OCI-LY1 (cell line): ENCODE results near the gene PSORS1C2.

Experiments
- H2AFZ ChIP-seq: fragments of 200-600 bp; sonication (generic), shearing (Covaris generic); 2 replicates; pipeline ENCODE4 v1.6.0; 2014; ENCODE audit warnings: antibody characterized with exemption, mild to moderate bottlenecking, low read length
- H3F3A ChIP-seq: fragments of 200-600 bp; sonication (generic), shearing (Covaris generic); 2 replicates; pipeline ENCODE4 v1.6.0; 2014; ENCODE audit warnings: mild to moderate bottlenecking, antibody characterized with exemption, low read length, moderate library complexity; ENCODE audit not compliant: insufficient read depth
- H3K27ac ChIP-seq: fragments of 200-600 bp; sonication (generic); 2 replicates; pipeline ENCODE4 v1.5.1; 2014; ENCODE audit warnings: low read length, mixed run types, mild to moderate bottlenecking, low read depth; ENCODE audit not compliant: poor library complexity, severe bottlenecking
- H3K27me3 ChIP-seq: fragments of 200-600 bp; sonication (generic); 2 replicates; pipeline ENCODE4 v1.6.0; 2014; ENCODE audit warnings: antibody characterized with exemption, mild to moderate bottlenecking, low read length, moderate library complexity; ENCODE audit not compliant: insufficient read depth
- H3K36me3 ChIP-seq: fragments of 200-600 bp; sonication (generic); 2 replicates; pipeline ENCODE4 v1.6.1; 2014; ENCODE audit warnings: mild to moderate bottlenecking, antibody characterized with exemption, low read length, moderate library complexity, mixed read lengths; ENCODE audit not compliant: insufficient read depth
- H3K4me1 ChIP-seq: fragments of 200-600 bp; sonication (generic); 2 replicates; pipeline ENCODE4 v1.5.1; 2014; ENCODE audit warnings: mild to moderate bottlenecking, low read length, moderate library complexity; ENCODE audit not compliant: insufficient read depth, severe bottlenecking
- H3K4me2 ChIP-seq: fragments of 200-600 bp; sonication (generic), shearing (Covaris generic); 2 replicates; pipeline ENCODE4 v1.6.1; 2014; ENCODE audit warnings: low read length
- H3K4me3 ChIP-seq: fragments of 200-600 bp; sonication (generic); 2 replicates; pipeline ENCODE4 v1.5.1; 2014; ENCODE audit warnings: low read length, low read depth, mild to moderate bottlenecking, mixed read lengths; ENCODE audit not compliant: poor library complexity, severe bottlenecking
- H3K79me2 ChIP-seq: fragments of 200-600 bp; shearing (Covaris generic); 2 replicates; pipeline ENCODE4 v1.6.1; 2016; ENCODE audit warnings: mixed run types, low read length, mixed read lengths; ENCODE audit not compliant: insufficient read depth
- H3K9ac ChIP-seq: fragments of 200-600 bp; sonication (generic), shearing (Covaris generic); 2 replicates; pipeline ENCODE4 v1.6.1; 2014; ENCODE audit warnings: mild to moderate bottlenecking, low read length, mixed read lengths
- H3K9me2 ChIP-seq: fragments of 200-600 bp; sonication (generic), shearing (Covaris generic); 2 replicates; pipeline ENCODE4 v1.6.1; 2014; ENCODE audit warnings: low read depth, mild to moderate bottlenecking, low read length, mixed read lengths
- H3K9me3 ChIP-seq: fragments of 200-600 bp; shearing (Covaris generic); 2 replicates; pipeline ENCODE4 v1.6.1; 2014; ENCODE audit warnings: low read length, mixed read lengths
- H4K20me1 ChIP-seq: fragments of 200-600 bp; sonication (generic), shearing (Covaris generic); 2 replicates; pipeline ENCODE4 v1.6.0; 2016; ENCODE audit warnings: mild to moderate bottlenecking, low read length; ENCODE audit not compliant: insufficient read depth
- EZH2 ChIP-seq: fragments of 200-600 bp; sonication (generic), shearing (Covaris generic); IDR thresholded peaks from 2 replicates; pipeline ENCODE4 v1.8.0; 2017; ENCODE audit warnings: borderline replicate concordance, mixed run types, mild to moderate bottlenecking, antibody characterized with exemption, low read length, moderate library complexity, mixed read lengths
- TF ChIP-seq, protein P1 (sequence below): fragments of 200-600 bp; sonication (generic), shearing (Covaris generic); IDR thresholded peaks from 2 replicates; pipeline ENCODE4 v1.5.1; 2017; ENCODE audit warnings: mild to moderate bottlenecking, antibody characterized with exemption, low read length, moderate library complexity, mixed read lengths

Gene PSORS1C2

DNA sequence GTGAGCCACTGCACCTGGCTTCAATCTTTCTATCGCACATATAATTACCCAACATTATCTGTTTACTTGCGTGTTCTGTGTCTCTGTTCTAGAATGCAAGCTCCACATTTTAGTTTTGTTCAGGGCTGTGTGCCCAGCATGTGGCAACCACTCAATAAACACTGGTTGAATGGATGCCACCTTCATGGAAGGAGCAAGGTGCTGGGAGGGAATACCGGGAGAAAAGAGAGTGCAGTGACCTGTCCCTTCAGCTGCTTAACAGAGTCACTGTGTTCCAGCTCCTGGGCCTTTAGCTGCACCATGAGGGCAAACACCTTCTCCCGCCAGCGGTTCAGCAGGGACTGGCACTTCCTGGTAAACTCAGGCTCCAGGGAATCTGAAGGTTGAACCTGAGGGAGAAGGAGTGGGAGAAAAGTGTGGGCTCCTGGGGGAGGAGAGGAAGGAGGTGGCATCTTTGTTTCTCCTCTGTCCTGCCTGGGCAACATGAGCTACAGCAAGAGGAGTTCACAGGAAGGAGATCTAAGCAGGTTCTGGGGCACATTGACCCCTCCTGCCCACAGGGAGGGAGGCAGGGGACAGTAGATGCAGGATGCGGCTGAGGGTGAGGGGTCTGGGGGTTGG, 11.1 kb upstream of the PSORS1C2 start:
- no peak for TF ChIP-seq EZH2
- TF ChIP-seq, protein P1, sequence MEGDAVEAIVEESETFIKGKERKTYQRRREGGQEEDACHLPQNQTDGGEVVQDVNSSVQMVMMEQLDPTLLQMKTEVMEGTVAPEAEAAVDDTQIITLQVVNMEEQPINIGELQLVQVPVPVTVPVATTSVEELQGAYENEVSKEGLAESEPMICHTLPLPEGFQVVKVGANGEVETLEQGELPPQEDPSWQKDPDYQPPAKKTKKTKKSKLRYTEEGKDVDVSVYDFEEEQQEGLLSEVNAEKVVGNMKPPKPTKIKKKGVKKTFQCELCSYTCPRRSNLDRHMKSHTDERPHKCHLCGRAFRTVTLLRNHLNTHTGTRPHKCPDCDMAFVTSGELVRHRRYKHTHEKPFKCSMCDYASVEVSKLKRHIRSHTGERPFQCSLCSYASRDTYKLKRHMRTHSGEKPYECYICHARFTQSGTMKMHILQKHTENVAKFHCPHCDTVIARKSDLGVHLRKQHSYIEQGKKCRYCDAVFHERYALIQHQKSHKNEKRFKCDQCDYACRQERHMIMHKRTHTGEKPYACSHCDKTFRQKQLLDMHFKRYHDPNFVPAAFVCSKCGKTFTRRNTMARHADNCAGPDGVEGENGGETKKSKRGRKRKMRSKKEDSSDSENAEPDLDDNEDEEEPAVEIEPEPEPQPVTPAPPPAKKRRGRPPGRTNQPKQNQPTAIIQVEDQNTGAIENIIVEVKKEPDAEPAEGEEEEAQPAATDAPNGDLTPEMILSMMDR, result no peak
- H3K36me3 ChIP-seq, result peaks cover 28% of the 10 kb centered on the region; the same call in 1 of the 2 replicates
- H3K79me2 ChIP-seq, result no peaks in the 10 kb centered on the region
- H3K27ac ChIP-seq, result no peak overlapping the region
- no peaks in the 10 kb centered on the region for H4K20me1 ChIP-seq
- no peak overlapping the region for H3K4me3 ChIP-seq
- H3F3A ChIP-seq, result no peaks in the 10 kb centered on the region
- H3K9me2 ChIP-seq, result no peaks in the 10 kb centered on the region
- no peaks in the 10 kb centered on the region for H3K9me3 ChIP-seq
- H3K9ac ChIP-seq, result no peak overlapping the region
- H2AFZ ChIP-seq, result no peak overlapping the region
- no peak overlapping the region for H3K4me2 ChIP-seq
- peaks cover 15% of the 10 kb centered on the region for H3K4me1 ChIP-seq
- no peaks in the 10 kb centered on the region for H3K27me3 ChIP-seq

- Histone ChIP-seq H3K79me2 (no peaks in the 10 kb centered on the region), H3K4me2 (no peak overlapping the region), H3K9me3 (no peaks in the 10 kb centered on the region), H3K27me3 (no peaks in the 10 kb centered on the region), H3K9me2 (no peaks in the 10 kb centered on the region), H3K4me3 (no peak overlapping the region), H3K9ac (no peak overlapping the region), H2AFZ (no peak overlapping the region), H3K27ac (no peak overlapping the region), H3F3A (no peaks in the 10 kb centered on the region), H4K20me1 (no peaks in the 10 kb centered on the region), H3K4me1 (no peaks in the 10 kb centered on the region), H3K36me3 (peaks cover 37% of the 10 kb centered on the region)
- TF ChIP-seq, protein P1, result no peak
- no peak for TF ChIP-seq EZH2
Observed at GRCh38 chr6:31145386-31145785, 6.5 kb upstream of the PSORS1C2 start.

DNA sequence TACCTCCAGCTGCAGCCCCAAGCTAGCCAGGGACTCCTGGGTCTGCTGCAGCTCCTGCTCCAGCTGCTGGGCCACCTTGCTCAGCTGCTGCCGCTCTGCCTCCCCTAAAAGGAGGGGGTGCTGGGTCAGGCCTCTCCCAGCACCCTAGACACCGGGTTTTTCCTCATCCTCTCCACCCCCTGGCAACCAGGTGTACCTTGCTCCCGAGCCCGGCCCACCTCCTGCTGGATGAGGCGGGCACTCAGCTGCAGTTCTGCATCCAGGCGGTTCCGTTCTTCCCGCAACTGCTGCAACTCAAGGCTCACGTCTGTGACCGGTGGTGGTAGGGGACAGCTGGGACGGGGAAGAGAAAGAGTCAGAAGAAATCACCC, 6.1 kb upstream of the PSORS1C2 start:
- no peak overlapping the region for H2AFZ ChIP-seq
- H4K20me1 ChIP-seq, result no peaks in the 10 kb centered on the region
- H3K36me3 ChIP-seq, result peaks cover 35% of the 10 kb centered on the region
- no peak overlapping the region for H3K9ac ChIP-seq
- no peak overlapping the region for H3K27ac ChIP-seq
- no peaks in the 10 kb centered on the region for H3K9me3 ChIP-seq
- H3K4me3 ChIP-seq, result no peak overlapping the region
- H3K4me2 ChIP-seq, result no peak overlapping the region
- H3K79me2 ChIP-seq, result no peaks in the 10 kb centered on the region
- TF ChIP-seq, protein P1, result no peak
- TF ChIP-seq EZH2, result no peak
- H3K4me1 ChIP-seq, result no peaks in the 10 kb centered on the region
- H3K27me3 ChIP-seq, result no peaks in the 10 kb centered on the region
- H3K9me2 ChIP-seq, result no peaks in the 10 kb centered on the region
- H3F3A ChIP-seq, result no peaks in the 10 kb centered on the region
